Urinary bladder (tissue), 4 donors: ENCODE data around the gene MKS1. TPM values are rescaled to one million over a fixed set of nuclear protein-coding genes. Genes with fewer than 3 reads are reported as not detected.

Experiments
- DNase-seq: peaks from one replicate; pipeline ENCODE4 v3.0.0-alpha.2; 2015; ENCODE audit errors: extremely low spot score
- H3K27ac ChIP-seq: one replicate; pipeline ENCODE4 v1.5.1; 2013; ENCODE audit warnings: low read depth, mild to moderate bottlenecking, moderate library complexity
- H3K36me3 ChIP-seq: one replicate; pipeline ENCODE4 v1.6.1; 2013; ENCODE audit warnings: mild to moderate bottlenecking, moderate library complexity; ENCODE audit not compliant: insufficient read depth
- H3K4me1 ChIP-seq: one replicate; pipeline ENCODE4 v1.6.1; 2013; ENCODE audit warnings: mild to moderate bottlenecking, moderate library complexity; ENCODE audit not compliant: insufficient read depth
- H3K4me3 ChIP-seq: one replicate; pipeline ENCODE4 v1.5.1; 2013; ENCODE audit warnings: low read depth, low read length
- WGBS: extraction: QIAGEN DNeasy Blood & Tissue Kit; methylation state at CpG from one replicate; pipeline ENCODE4 v1.1.7; 2013; 5-methylcytosine and 5-hydroxymethylcytosine counted together
- polyA plus RNA-seq: library from polyadenylated mRNA; stranded (reverse); fragments of 200-250 nt; gene quantifications from one replicate; pipeline ENCODE4 v1.2.3, GENCODE V29; 2013
- total RNA-seq: library from RNA; depleted of rRNA; stranded (reverse); fragments of >200 nt; gene quantifications from one replicate; pipeline ENCODE4 v1.2.3, GENCODE V29; 2014
- donor health status: healthy with polysubstance abuse.
- donor health status: healthy.

MKS1 gene
- total and polyA plus RNA-seq, 2 donors = 11.6 to 14.0 TPM

DNA sequence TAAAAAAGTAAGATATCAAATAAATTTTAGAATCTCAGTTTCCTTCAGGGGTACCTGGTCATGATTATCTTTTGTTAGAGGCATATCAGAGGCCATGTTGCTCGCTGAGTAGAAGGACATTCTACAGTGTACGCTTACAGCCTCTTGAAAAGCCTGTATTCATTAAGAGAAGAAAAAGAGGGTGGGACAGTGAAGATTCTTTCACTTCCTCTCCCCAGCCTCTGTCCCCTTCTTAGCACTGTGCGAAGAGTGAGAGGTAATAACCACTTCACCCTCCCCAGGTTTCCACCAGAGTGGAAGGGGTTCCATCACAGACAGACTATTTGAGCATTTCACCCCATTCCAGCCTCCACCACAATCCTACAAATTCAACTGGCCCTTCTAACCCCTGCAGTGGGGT, 14.5 kb upstream of the MKS1 start:
- Histone ChIP-seq H3K4me1 (no peaks in the 10 kb centered on the region), H3K4me3 (no peak overlapping the region), H3K27ac (no peak overlapping the region), H3K36me3 (no peaks in the 10 kb centered on the region)
- DNase-seq = no peak
- 72% methylated on average over 3 of the region's 3 CpGs for WGBS

- WGBS = 48% methylated on average over 12 of the region's 12 CpGs
- no peak for DNase-seq
- no peak overlapping the region for H3K4me3 ChIP-seq
- H3K36me3 ChIP-seq = no peaks in the 10 kb centered on the region
- H3K27ac ChIP-seq = no peak overlapping the region
- no peaks in the 10 kb centered on the region for H3K4me1 ChIP-seq
Measured at GRCh38 chr17:58232707-58233156, 13.7 kb upstream of the MKS1 start.

DNA sequence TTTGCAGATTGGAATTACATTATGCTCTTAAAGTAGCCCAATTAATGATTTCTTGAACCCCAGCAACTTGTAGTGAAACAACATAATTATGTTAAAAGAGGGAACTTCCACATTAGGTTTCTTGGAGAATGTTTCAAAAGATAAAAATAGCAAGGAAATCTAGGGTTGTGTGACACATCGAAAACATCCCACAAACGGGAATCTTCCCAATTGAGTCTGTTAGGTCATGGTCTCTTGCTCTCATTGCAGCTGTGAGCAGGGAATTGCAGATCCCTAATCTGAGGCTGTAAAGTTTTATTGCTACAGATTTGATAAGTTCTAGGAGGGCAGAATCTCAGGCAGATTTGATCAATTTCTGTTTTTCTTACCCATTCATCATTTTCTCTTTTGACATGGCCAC, 12.6 kb upstream of the MKS1 start:
- DNase-seq = no peak
- Histone ChIP-seq H3K36me3 (no peaks in the 10 kb centered on the region), H3K27ac (no peak overlapping the region), H3K4me3 (no peak overlapping the region), H3K4me1 (no peaks in the 10 kb centered on the region)
- WGBS = 22% methylated on average over 2 of the region's 2 CpGs

DNA sequence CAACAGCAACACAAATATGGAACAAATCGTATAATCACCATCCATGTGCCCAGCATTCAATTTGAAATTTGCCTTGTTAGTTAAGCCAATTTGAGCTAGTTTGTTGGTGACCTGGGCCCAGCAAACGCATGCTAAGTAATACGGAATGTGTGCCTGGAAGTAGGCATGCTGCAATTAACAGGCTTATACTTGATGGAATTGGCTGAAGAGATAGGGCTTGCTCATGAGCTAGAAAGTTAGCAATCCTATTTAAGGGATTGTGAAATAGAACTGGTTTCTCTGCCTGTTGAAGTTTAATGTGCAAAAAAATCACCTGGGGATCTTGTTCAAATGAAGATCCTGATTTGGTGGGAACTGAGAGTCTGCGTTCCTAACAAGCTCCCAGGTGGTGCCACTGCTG, 10.8 kb upstream of the MKS1 start:
- Histone ChIP-seq H3K27ac (no peak overlapping the region), H3K4me3 (no peak overlapping the region), H3K36me3 (no peaks in the 10 kb centered on the region), H3K4me1 (no peaks in the 10 kb centered on the region)
- no peak for DNase-seq
- WGBS = 86% methylated on average over 4 of the region's 4 CpGs

GRCh38 chr17:58229384-58229783, 10.3 kb upstream of the MKS1 start:
- Histone ChIP-seq H3K4me3 (no peak overlapping the region), H3K4me1 (no peaks in the 10 kb centered on the region), H3K36me3 (no peaks in the 10 kb centered on the region), H3K27ac (no peak overlapping the region)
- DNase-seq = no peak
- 39% methylated on average over 1 of the region's 1 CpG for WGBS

DNA sequence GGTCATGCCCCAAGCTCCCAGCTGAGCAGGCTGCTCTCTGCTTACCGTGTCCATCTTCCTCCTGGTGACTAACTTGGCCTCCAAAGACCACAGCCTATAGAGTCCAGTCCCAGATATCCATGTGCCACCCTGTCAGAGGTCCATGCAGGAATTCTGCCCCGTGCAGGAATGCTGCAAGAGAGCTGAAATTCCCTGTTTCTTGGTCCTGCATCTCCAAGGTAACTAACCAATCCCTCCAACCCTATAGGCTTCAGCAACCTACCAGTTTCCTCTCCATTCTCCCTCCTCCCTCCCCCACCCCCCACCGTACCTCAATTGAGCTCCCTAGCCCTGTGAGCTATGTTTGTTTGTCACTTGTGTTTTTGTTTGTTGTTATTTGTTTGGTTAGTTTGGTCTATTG, 9.6 kb upstream of the MKS1 start:
- Histone ChIP-seq H3K27ac (no peak overlapping the region), H3K36me3 (no peaks in the 10 kb centered on the region), H3K4me3 (no peak overlapping the region), H3K4me1 (no peaks in the 10 kb centered on the region)
- no peak for DNase-seq
- WGBS = 36% methylated on average over 3 of the region's 3 CpGs

DNA sequence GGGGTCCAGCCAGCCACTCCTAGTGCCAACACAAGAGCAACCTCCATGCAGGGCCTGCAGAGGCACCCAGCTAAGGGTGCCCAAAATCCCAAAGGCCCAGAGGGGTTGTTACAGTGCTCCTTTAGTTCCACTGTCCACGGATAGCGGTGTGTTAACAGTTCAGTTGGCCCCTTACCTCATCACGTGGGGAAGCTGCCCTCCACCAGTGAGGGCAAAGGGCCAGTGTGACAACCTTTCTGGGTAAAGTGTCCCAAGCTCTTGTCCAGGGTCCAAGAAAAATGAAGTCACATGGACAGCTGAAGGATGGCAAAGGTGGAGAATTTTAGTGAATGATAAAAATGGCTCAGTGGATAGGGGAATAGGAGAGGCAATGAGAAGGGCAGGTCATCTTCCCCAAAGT, 8.7 kb upstream of the MKS1 start:
- H3K36me3 ChIP-seq = no peaks in the 10 kb centered on the region
- no peak overlapping the region for H3K4me3 ChIP-seq
- DNase-seq = no peak
- H3K27ac ChIP-seq = no peak overlapping the region
- H3K4me1 ChIP-seq = no peaks in the 10 kb centered on the region
- 88% methylated on average over 3 of the region's 3 CpGs for WGBS

DNA sequence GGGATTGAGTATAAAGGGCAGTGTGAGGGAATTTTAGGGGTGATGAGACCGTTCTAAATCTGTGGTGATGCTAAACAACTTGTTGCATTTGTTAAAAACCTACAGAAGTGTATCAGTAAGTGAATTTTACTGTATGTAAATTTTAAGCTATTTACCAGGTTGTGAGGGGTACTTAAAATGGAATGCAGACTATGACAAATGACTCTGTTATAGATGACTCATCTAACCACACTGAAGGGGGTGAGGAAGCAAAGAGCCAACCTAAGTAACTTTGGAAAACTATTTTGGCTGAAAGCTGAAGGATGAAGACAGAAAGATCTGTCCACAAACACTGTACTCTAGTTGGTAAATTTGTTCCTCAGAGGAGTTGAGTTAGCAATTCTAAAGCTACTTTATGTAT, 5.3 kb upstream of the MKS1 start:
- WGBS = 45% methylated on average over 1 of the region's 1 CpG
- Histone ChIP-seq H3K27ac (no peak overlapping the region), H3K4me1 (no peaks in the 10 kb centered on the region), H3K36me3 (no peaks in the 10 kb centered on the region), H3K4me3 (no peak overlapping the region)
- no peak for DNase-seq

DNA sequence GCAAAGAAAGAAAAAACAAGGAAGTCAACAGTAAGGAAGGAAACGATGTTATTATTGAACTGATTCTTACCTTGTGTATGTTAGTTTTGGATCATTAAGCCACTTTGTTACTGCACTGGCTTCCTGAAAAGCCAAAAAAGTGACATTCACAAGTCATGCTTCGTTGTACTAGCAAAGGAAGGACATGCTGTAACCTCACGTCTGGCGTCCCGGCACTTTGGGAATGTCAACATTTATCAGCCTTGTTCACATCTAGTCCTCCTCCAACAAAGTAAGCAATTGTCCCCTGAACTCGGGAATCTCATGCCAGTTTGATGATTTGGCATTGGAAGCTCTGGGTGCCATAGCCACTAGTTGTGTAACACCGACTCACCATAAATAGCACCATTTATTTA, 731 bp upstream of the MKS1 start:
- no peak for DNase-seq
- Histone ChIP-seq H3K4me3 (no peak overlapping the region), H3K4me1 (no peaks in the 10 kb centered on the region), H3K27ac (no peak overlapping the region), H3K36me3 (no peaks in the 10 kb centered on the region)
- 66% methylated on average over 7 of the region's 7 CpGs for WGBS

DNA sequence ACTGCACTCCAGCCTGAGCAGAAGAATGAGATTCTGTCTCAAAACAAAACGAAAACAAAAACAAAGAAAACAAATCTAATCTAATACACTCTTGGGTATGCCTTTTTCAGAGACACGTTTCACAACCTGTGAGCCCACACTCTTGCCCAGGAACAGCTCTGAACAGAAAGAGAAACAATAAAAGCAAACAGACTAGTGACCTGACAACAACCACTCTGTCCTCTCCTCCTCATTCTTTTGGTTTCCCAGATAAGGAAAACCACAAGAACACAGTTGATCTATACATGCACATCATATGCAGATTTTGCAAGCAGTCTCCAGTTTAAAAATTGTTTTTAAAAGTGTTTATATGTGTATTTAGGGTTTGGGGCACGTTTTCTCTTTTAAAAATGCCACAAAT, 1.3 kb downstream of the MKS1 start:
- Histone ChIP-seq H3K4me3 (no peak overlapping the region), H3K36me3 (no peaks in the 10 kb centered on the region), H3K4me1 (no peaks in the 10 kb centered on the region), H3K27ac (no peak overlapping the region)
- DNase-seq = no peak
- WGBS = 91% methylated on average over 3 of the region's 3 CpGs

GRCh38 chr17:58215685-58216084, 3.4 kb downstream of the MKS1 start:
- Histone ChIP-seq H3K36me3 (no peaks in the 10 kb centered on the region), H3K4me1 (no peaks in the 10 kb centered on the region), H3K4me3 (no peak overlapping the region), H3K27ac (no peak overlapping the region)
- no peak for DNase-seq

DNA sequence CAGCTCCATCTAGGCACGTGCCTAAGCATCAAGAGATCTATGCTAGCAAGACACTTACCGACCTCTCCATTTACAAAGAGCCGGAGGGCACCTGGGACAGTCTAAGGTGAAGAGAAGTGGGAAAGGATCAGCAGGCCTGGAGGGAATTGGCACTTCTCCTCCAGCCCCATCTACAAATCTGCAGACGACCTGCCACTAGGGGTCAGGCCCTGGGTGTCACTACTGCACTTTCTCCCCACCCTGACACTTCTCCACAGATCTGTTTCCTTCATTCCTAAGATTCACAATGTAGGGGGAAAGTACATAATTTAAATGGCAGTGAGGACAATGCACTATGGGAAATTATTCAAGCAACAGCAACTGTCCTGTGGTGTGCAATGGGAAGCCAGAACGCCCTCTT, 8.1 kb downstream of the MKS1 start:
- Histone ChIP-seq H3K4me3 (no peak overlapping the region), H3K4me1 (no peaks in the 10 kb centered on the region), H3K36me3 (no peaks in the 10 kb centered on the region), H3K27ac (no peak overlapping the region)
- WGBS = 82% methylated on average over 5 of the region's 5 CpGs
- no peak for DNase-seq

- no peaks in the 10 kb centered on the region for H3K36me3 ChIP-seq
- no peaks in the 10 kb centered on the region for H3K4me1 ChIP-seq
- 94% methylated on average over 5 of the region's 5 CpGs for WGBS
- no peak for DNase-seq
- no peak overlapping the region for H3K27ac ChIP-seq
- H3K4me3 ChIP-seq = no peak overlapping the region
Measured at GRCh38 chr17:58208344-58208743, 10.7 kb downstream of the MKS1 start.

DNA sequence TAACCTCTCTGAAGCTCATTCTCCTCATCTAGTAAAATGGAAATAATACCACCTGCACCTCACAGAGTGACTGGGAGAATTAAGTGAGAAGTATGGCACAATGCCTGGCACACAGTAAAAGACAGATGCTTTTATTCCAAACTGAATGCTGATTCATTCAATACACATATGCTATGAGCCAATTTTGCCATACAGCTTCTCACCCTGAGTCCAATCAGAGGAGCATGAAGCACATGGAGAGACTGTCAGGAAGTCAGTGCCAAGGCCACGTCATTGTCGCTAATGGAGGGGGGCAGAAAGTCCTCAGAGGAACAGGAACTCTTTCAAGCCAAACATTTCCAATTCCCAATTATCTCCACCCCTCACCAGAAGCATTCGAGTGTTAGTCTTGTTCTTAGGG, 11.6 kb downstream of the MKS1 start:
- H3K4me3 ChIP-seq = no peak overlapping the region
- 89% methylated on average over 3 of the region's 3 CpGs for WGBS
- no peaks in the 10 kb centered on the region for H3K4me1 ChIP-seq
- DNase-seq = no peak
- H3K27ac ChIP-seq = no peak overlapping the region
- no peaks in the 10 kb centered on the region for H3K36me3 ChIP-seq

DNA sequence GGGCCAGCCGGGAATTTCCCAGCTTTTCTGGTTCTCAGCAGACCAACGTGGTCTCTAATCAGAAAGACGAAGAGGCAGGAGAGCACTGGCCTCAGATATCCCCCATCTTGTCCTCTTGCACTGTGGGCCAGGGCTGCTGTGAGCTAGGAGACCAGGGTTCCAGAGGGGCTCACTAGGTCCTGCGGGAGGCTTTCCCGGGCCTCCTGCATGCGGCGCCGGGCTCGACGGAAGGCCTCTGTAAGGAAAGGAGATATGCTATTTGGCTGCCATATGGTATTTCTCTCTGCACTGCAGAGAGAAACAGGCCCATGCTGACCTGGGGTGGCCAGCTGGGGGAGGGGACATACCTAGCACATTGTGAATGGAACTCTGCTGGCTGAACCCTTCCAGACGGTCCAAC, 13.1 kb downstream of the MKS1 start:
- WGBS = 91% methylated on average over 11 of the region's 11 CpGs
- no peaks in the 10 kb centered on the region for H3K4me1 ChIP-seq
- no peaks in the 10 kb centered on the region for H3K36me3 ChIP-seq
- H3K27ac ChIP-seq = no peak overlapping the region
- no peak for DNase-seq
- H3K4me3 ChIP-seq = no peak overlapping the region
